HUES64 (cell line): ENCODE data around the gene DICER1.

Experiments
- H3K27ac ChIP-seq: 2 replicates; pipeline ENCODE4 v1.7.0; 2013; ENCODE audit warnings: low read depth, low read length, inconsistent platforms
- H3K27me3 ChIP-seq: 2 replicates; pipeline ENCODE4 v1.6.1; 2013; ENCODE audit warnings: mild to moderate bottlenecking, low read length; ENCODE audit not compliant: insufficient read depth
- H3K36me3 ChIP-seq: 2 replicates; pipeline ENCODE4 v1.6.1; 2013; ENCODE audit warnings: mild to moderate bottlenecking, low read length; ENCODE audit not compliant: insufficient read depth
- H3K4me1 ChIP-seq: 2 replicates; pipeline ENCODE4 v1.6.1; 2013; ENCODE audit warnings: mild to moderate bottlenecking, low read length, moderate library complexity; ENCODE audit not compliant: insufficient read depth
- H3K4me3 ChIP-seq: 2 replicates; pipeline ENCODE4 v1.5.1; 2013; ENCODE audit warnings: mild to moderate bottlenecking, low read length, moderate library complexity
- H3K9ac ChIP-seq: 2 replicates; pipeline ENCODE4 v1.6.1; 2013; ENCODE audit warnings: mild to moderate bottlenecking, low read depth, low read length
- H3K9me3 ChIP-seq: 2 replicates; pipeline ENCODE4 v1.6.1; 2013; ENCODE audit warnings: low read depth, low read length; ENCODE audit not compliant: insufficient read depth
- WGBS: fragments of 150-250, 120-280 bp; methylation state at CpG from one replicate; pipeline ENCODE4 v1.1.7; 2013; ENCODE audit warnings: missing lambda C conversion rate; 5-methylcytosine and 5-hydroxymethylcytosine counted together

DICER1 gene

GRCh38 chr14:95045106-95045701 is 112.1 kb downstream of the DICER1 start:
- Histone ChIP-seq H3K27me3 (peaks cover 10% of the 10 kb centered on the region; the same call in 1 of the 2 replicates), H3K27ac (no peak overlapping the region), H3K4me1 (peaks cover 6% of the 10 kb centered on the region; the same call in 1 of the 2 replicates), H3K9ac (no peak overlapping the region), H3K4me3 (no peak overlapping the region), H3K36me3 (no peaks in the 10 kb centered on the region), H3K9me3 (no peaks in the 10 kb centered on the region)
- 50% methylated on average over 13 of the region's 13 CpGs for WGBS

- WGBS: 79% methylated on average over 17 of the region's 17 CpGs
Measured at GRCh38 chr14:95044463-95045105, 112.7 kb downstream of the DICER1 start.

DNA sequence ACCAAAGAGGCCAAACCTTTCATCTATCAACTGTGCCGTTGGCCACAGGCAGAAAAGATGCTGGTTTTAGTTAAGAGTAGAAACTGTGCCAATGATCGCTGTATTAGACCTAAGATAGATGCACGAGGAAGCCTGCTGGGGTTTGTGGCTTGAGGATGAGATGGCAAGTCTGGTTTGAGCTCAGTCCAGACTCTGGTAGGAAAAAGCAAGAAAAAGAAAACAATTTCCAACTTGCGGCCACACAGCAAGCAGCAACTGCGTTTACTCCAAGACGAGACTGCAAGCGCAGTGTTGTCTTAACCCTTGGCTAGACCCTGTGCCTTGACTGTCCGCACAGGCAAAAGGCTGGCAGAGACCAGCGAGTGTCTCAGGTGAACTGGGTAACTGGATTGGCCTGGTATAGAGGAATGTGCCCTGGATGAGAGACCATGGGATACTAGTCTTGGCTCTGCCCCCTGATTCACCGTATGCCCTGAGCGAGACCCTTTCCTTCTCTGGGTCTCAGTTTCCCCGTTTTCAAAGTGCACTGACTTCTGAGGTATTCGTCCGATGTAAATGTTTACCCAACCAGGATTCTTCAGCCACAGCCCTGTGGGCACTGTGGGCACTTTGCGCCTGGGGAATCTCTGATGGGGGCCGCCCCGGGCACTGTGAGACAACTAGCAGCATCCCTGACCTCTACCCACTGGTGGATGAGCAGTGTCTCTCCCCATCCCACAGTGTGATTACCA is 113.4 kb downstream of the DICER1 start:
- Histone ChIP-seq H3K4me1 (peaks cover 6% of the 10 kb centered on the region; the same call in 1 of the 2 replicates), H3K4me3 (no peak overlapping the region), H3K27ac (no peak overlapping the region), H3K36me3 (no peaks in the 10 kb centered on the region), H3K27me3 (no peaks in the 10 kb centered on the region), H3K9me3 (no peaks in the 10 kb centered on the region), H3K9ac (no peak overlapping the region)
- 95% methylated on average over 17 of the region's 17 CpGs for WGBS

More at GRCh38 chr14:95044463-95045105, 112.7 kb downstream of the DICER1 start:
- peaks cover 5% of the 10 kb centered on the region; the same call in 1 of the 2 replicates for H3K27me3 ChIP-seq
- H3K36me3 ChIP-seq: no peaks in the 10 kb centered on the region
- no peak overlapping the region for H3K9ac ChIP-seq
- H3K4me1 ChIP-seq: peaks cover 6% of the 10 kb centered on the region; the same call in 1 of the 2 replicates
- H3K4me3 ChIP-seq: no peak overlapping the region
- no peaks in the 10 kb centered on the region for H3K9me3 ChIP-seq
- H3K27ac ChIP-seq: no peak overlapping the region

- H3K4me1 ChIP-seq: peaks cover 6% of the 10 kb centered on the region; the same call in 1 of the 2 replicates
- no peak overlapping the region for H3K4me3 ChIP-seq
- H3K27ac ChIP-seq: no peak overlapping the region
- WGBS: 98% methylated on average over 6 of the region's 6 CpGs
- no peaks in the 10 kb centered on the region for H3K36me3 ChIP-seq
- no peaks in the 10 kb centered on the region for H3K9me3 ChIP-seq
- H3K27me3 ChIP-seq: no peaks in the 10 kb centered on the region
- no peak overlapping the region for H3K9ac ChIP-seq
Measured at GRCh38 chr14:95043314-95043713, 114.0 kb downstream of the DICER1 start.

- Histone ChIP-seq H3K36me3 (no peaks in the 10 kb centered on the region), H3K9me3 (no peaks in the 10 kb centered on the region)
- 88% methylated on average over 5 of the region's 5 CpGs for WGBS
Measured at GRCh38 chr14:95041477-95042020, 115.8 kb downstream of the DICER1 start.

DNA sequence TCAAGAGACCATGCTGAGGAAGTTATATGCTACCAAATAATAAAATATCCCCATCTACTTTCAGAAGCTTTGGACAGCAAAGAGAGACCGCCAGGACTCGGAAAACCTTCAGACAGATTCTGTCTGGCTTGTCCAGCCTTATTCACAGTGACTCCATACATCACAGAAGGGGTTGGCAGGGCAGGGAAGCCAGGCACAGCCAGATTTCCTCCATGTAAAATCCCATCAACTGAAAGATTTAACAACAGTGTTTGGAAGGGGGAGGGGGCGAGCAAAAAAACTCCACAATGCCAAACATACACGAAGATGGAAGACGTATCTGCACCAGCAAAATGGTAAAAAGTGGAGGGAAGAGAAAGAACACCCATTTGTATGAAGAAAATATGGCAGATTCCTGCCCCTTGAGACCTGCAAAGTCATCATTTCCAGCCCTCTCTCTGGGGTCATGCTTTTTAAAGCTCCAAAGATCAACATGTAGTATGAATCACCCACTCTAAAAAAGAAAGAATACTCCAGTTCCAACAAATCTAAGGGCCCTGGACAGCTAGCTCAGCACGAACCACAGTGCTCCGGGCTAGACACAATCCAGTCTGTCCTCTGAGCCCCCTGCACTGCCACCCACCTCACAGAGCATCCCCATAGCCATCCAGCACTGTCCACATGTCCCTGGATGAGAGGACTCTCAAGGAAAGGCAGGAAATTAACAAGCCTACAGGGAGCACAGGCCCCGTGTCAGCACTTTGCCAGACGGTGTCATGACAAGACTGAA is 116.4 kb downstream of the DICER1 start:
- WGBS: 92% methylated on average over 8 of the region's 9 CpGs
- H3K36me3 ChIP-seq: no peaks in the 10 kb centered on the region
- H3K4me3 ChIP-seq: no peak overlapping the region
- H3K4me1 ChIP-seq: peaks cover 6% of the 10 kb centered on the region; the same call in 1 of the 2 replicates
- no peak overlapping the region for H3K27ac ChIP-seq
- no peaks in the 10 kb centered on the region for H3K27me3 ChIP-seq
- H3K9me3 ChIP-seq: no peaks in the 10 kb centered on the region
- H3K9ac ChIP-seq: no peak overlapping the region

More at GRCh38 chr14:95041477-95042020, 115.8 kb downstream of the DICER1 start:
- no peak overlapping the region for H3K9ac ChIP-seq
- peaks cover 6% of the 10 kb centered on the region; the same call in 1 of the 2 replicates for H3K4me1 ChIP-seq
- H3K27ac ChIP-seq: no peak overlapping the region
- no peak overlapping the region for H3K4me3 ChIP-seq
- H3K27me3 ChIP-seq: no peaks in the 10 kb centered on the region

- WGBS: 76% methylated on average over 4 of the region's 4 CpGs
- H3K36me3 ChIP-seq: no peaks in the 10 kb centered on the region
Measured at GRCh38 chr14:95039993-95040348, 117.4 kb downstream of the DICER1 start.

DNA sequence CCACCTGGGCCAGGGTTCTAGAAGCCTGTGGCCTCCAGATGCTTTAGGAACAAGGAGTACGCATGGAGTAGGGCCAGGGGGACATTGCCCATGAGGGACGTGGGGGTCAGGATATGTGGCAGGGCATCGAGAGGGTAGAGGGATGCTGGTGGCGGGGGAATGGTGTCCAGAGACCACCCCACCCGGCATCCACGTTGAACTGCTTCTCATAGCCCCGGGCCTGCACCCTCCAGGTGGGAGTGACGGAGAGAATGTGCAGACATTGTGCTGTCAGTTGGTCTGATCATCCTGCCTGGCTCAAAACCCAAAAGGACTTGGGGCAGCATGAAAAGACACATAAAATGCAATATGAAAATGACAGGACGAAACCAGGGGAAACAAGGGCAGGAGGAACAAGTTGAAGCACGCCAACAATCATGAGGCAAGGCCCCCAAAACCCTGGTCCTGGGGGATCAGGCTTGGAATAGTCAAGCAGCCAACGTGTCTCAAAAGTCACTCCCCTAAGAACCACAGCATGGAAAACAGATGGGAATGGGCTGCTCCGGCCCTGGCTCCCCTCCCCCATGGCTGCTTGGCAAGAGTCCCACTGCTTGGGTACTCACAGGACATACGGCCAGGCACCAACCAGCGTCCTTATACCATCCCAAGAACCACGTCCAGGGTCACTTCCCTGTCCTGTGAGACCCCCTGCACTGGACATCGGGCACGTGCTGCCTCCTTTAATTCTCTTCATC is 117.9 kb downstream of the DICER1 start:
- H3K4me1 ChIP-seq: no peaks in the 10 kb centered on the region
- no peak overlapping the region for H3K4me3 ChIP-seq
- WGBS: 86% methylated on average over 17 of the region's 17 CpGs
- no peaks in the 10 kb centered on the region for H3K9me3 ChIP-seq
- no peak overlapping the region for H3K9ac ChIP-seq
- H3K27ac ChIP-seq: no peak overlapping the region
- H3K27me3 ChIP-seq: no peaks in the 10 kb centered on the region
- H3K36me3 ChIP-seq: no peaks in the 10 kb centered on the region

More at GRCh38 chr14:95039993-95040348, 117.4 kb downstream of the DICER1 start:
- Histone ChIP-seq H3K9ac (no peak overlapping the region), H3K27me3 (no peaks in the 10 kb centered on the region), H3K9me3 (no peaks in the 10 kb centered on the region), H3K4me1 (peaks cover 2% of the 10 kb centered on the region; the same call in 1 of the 2 replicates), H3K4me3 (no peak overlapping the region), H3K27ac (no peak overlapping the region)

DNA sequence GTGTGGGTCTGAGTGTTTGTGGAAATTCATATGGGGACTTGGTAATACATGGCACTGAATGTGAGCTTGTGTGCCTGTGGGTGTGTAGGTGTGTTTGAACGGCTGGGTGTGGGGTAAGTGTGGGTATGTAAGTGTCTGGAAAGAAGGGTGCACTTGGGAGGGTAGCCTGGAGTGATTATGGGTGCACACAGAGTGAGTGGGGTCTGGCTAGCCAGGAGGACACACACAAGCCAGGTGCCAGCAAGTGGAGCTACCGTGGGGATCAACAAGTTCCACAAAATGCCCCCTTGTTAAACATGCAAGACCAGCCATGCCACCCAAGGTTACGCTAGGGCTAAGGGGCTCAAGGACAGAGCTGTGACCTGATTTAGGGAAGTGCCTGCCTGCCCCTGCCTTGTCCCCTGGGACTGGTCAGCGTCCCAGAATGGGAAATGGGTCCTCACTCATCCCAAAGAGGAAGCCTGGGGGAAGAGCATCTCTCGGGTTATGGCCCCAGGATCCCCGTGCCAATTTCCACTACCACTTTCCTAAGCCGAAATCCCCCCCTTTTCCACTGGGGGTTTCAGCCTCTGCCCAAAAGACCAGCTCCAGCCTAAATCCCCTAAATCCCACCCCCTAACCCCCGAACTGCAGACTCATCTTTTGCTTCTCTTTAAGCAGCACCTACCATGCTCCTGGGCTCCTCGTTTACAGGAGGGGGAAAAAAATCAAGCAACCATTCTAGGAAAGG is 118.6 kb downstream of the DICER1 start:
- Histone ChIP-seq H3K9ac (no peak overlapping the region), H3K27me3 (no peaks in the 10 kb centered on the region), H3K4me3 (no peak overlapping the region), H3K27ac (no peak overlapping the region), H3K4me1 (no peaks in the 10 kb centered on the region), H3K9me3 (no peaks in the 10 kb centered on the region), H3K36me3 (no peaks in the 10 kb centered on the region)
- 90% methylated on average over 9 of the region's 9 CpGs for WGBS

DNA sequence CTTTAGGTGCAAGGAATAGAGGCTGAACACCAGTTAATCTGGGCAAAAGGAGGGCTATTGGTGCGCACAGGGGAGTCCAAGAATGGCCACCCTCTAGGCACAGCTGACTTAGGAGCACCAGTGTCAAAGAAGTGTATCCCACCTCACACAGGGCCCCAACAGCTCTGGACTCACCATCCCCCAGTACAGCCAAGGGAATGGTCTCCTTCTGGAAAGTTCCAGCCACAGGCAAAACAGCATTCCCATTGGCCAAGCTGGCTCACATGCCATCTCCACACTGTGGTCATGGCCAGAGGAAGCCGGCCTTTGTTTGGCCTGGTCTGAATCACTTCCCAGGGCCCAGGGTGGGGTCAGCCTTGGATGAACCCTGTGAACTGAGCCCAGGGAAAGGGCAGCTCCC is 120.1 kb downstream of the DICER1 start:
- H3K9ac ChIP-seq: no peak overlapping the region
- H3K36me3 ChIP-seq: no peaks in the 10 kb centered on the region
- H3K4me3 ChIP-seq: no peak overlapping the region
- no peak overlapping the region for H3K27ac ChIP-seq
- H3K9me3 ChIP-seq: peaks cover 9% of the 10 kb centered on the region; the same call in 1 of the 2 replicates
- no peaks in the 10 kb centered on the region for H3K27me3 ChIP-seq
- WGBS: 95% methylated on average over 2 of the region's 2 CpGs
- no peaks in the 10 kb centered on the region for H3K4me1 ChIP-seq
